ENCODE results near the gene TRAPPC5.
"Not testable (repeated sequence)": the region's sequence is repeated elsewhere in the genome, so short reads cannot be mapped to it uniquely, and the experiment has no call there.

Gene TRAPPC5

DNA sequence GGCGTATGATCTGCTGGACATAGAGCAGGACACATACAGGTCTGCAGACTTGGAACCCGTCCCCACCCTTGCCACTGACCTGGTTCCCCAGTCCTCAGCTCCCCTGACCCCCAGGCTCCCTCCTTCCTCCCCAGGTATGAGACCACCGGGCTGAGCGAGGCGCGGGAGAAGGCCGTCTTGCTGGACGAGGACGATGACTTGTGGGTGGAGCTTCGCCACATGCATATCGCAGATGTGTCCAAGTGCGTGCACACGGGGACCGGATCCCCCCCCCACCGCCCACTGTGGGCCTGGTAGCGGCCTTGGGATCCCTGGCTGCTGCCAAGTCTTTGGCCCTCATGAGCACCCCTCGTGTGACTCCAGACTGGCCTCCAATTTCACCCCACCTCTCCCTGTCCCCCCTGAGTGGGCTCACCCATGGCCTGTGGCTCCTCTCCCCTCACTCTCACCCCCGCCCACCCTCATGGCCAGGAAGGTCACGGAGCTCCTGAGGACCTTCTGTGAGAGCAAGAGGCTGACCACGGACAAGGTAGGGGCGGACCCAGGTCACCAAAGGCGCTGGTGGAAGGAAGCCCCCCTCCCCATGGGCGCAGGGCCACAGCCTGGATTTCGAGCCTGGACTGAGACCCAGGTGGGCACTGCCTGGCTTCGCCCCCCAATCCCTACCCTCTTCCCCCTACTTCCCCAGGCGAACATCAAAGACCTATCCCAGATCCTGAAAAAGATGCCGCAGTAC is 38.2 kb upstream of the TRAPPC5 start:
- Histone ChIP-seq H4K91ac (ENCODE audit: low read length) (no peak overlapping the region), H3K23ac (ENCODE audit: low read length in 2 of 2) (no peak overlapping the region), H2AK5ac (ENCODE audit: low read length, severe bottlenecking) (no peak overlapping the region), H3K27ac (ENCODE audit: low read length, poor library complexity, severe bottlenecking) (no peak overlapping the region), H3K4me3 (ENCODE audit: insufficient read depth in 1 of 2, low read depth in 1 of 2, low read length in 2 of 2) (no peak overlapping the region), H3K9ac (ENCODE audit: low read length) (no peak overlapping the region), H3K36me3 (ENCODE audit: control insufficient read depth in 1 of 2, insufficient read depth in 2 of 2, low read depth in 1 of 2, low read length in 2 of 2) (peaks cover 0 to 72% of the 10 kb centered on the region in 2 experiments), H3K9me3 (ENCODE audit: control insufficient read depth, low read length) (no peaks in the 10 kb centered on the region), H2BK120ac (ENCODE audit: low read depth, low read length) (no peak overlapping the region), H2BK5ac (ENCODE audit: low read depth, low read length, poor library complexity, severe bottlenecking) (no peak overlapping the region), H3K4ac (ENCODE audit: low read depth in 1 of 2, low read length in 2 of 2) (no peak overlapping the region), H2AFZ (ENCODE audit: low read depth, low read length) (no peak overlapping the region), H4K8ac (ENCODE audit: low read length) (no peak overlapping the region), H3K18ac (ENCODE audit: low read depth in 1 of 2, low read length in 2 of 2) (no peak overlapping the region), H2BK15ac (ENCODE audit: low read depth, poor library complexity, severe bottlenecking) (no peak overlapping the region), H3K79me1 (replicated peaks; ENCODE audit: low read length, poor library complexity, severe bottlenecking) (peaks cover 7% of the 10 kb centered on the region), H3K4me2 (ENCODE audit: low read length, poor library complexity, severe bottlenecking) (no peak overlapping the region), H3K27me3 (ENCODE audit: control insufficient read depth in 1 of 2, insufficient read depth in 1 of 2, low read length in 2 of 2) (peaks cover 0 to 33% of the 10 kb centered on the region in 2 experiments), H3K14ac (ENCODE audit: low read length in 2 of 2) (no peak overlapping the region), H3K4me1 (ENCODE audit: control insufficient read depth, insufficient read depth, low read depth, low read length) (peaks cover 11% of the 10 kb centered on the region), H2BK12ac (ENCODE audit: low read length in 2 of 2) (no peak overlapping the region)
- DNase-seq: no peak
- WGBS: 90% methylated on average over 27 of the region's 27 CpGs

DNA sequence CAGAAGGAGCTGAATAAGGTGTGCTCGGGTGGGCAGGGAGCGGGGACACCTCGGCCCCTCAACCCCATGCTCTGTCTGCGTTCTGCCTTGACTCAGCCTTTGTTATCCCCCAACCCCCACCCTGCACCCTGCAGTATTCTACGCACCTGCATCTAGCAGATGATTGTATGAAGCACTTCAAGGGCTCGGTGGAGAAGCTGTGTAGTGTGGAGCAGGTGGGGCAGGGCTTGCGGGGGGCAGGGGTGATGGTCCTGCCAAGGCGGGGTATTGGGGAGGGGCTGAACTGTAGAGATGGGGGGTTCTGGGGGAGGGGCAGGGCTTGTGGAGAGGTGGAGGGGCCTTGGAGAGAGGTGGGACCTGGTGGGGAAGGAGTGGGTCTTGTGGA is 37.6 kb upstream of the TRAPPC5 start:
- Histone ChIP-seq H2BK15ac (ENCODE audit: low read depth, poor library complexity, severe bottlenecking) (no peak overlapping the region), H3K27me3 (ENCODE audit: control insufficient read depth in 1 of 2, insufficient read depth in 1 of 2, low read length in 2 of 2) (peaks cover 0 to 28% of the 10 kb centered on the region in 2 experiments), H3K4me3 (ENCODE audit: insufficient read depth in 1 of 2, low read depth in 1 of 2, low read length in 2 of 2) (no peak overlapping the region), H3K23ac (ENCODE audit: low read length in 2 of 2) (no peak overlapping the region), H3K4me1 (ENCODE audit: control insufficient read depth, insufficient read depth, low read depth, low read length) (peaks cover 7% of the 10 kb centered on the region), H2BK120ac (ENCODE audit: low read depth, low read length) (no peak overlapping the region), H2AK5ac (ENCODE audit: low read length, severe bottlenecking) (no peak overlapping the region), H3K27ac (ENCODE audit: low read length, poor library complexity, severe bottlenecking) (no peak overlapping the region), H3K4me2 (ENCODE audit: low read length, poor library complexity, severe bottlenecking) (no peak overlapping the region), H4K91ac (ENCODE audit: low read length) (no peak overlapping the region), H3K36me3 (ENCODE audit: control insufficient read depth in 1 of 2, insufficient read depth in 2 of 2, low read depth in 1 of 2, low read length in 2 of 2) (peaks cover 0 to 78% of the 10 kb centered on the region in 2 experiments), H3K9ac (ENCODE audit: low read length) (no peak overlapping the region), H3K4ac (ENCODE audit: low read depth in 1 of 2, low read length in 2 of 2) (no peak overlapping the region), H3K14ac (ENCODE audit: low read length in 2 of 2) (no peak overlapping the region), H2AFZ (ENCODE audit: low read depth, low read length) (no peak overlapping the region), H3K18ac (ENCODE audit: low read depth in 1 of 2, low read length in 2 of 2) (no peak overlapping the region), H3K79me1 (replicated peaks; ENCODE audit: low read length, poor library complexity, severe bottlenecking) (peaks cover 5% of the 10 kb centered on the region), H2BK12ac (ENCODE audit: low read length in 2 of 2) (no peak overlapping the region), H3K9me3 (ENCODE audit: control insufficient read depth, low read length) (no peaks in the 10 kb centered on the region), H2BK5ac (ENCODE audit: low read depth, low read length, poor library complexity, severe bottlenecking) (no peak overlapping the region), H4K8ac (ENCODE audit: low read length) (no peak overlapping the region)
- WGBS: over 99% methylated on average over 7 of the region's 8 CpGs
- DNase-seq: no peak

DNA sequence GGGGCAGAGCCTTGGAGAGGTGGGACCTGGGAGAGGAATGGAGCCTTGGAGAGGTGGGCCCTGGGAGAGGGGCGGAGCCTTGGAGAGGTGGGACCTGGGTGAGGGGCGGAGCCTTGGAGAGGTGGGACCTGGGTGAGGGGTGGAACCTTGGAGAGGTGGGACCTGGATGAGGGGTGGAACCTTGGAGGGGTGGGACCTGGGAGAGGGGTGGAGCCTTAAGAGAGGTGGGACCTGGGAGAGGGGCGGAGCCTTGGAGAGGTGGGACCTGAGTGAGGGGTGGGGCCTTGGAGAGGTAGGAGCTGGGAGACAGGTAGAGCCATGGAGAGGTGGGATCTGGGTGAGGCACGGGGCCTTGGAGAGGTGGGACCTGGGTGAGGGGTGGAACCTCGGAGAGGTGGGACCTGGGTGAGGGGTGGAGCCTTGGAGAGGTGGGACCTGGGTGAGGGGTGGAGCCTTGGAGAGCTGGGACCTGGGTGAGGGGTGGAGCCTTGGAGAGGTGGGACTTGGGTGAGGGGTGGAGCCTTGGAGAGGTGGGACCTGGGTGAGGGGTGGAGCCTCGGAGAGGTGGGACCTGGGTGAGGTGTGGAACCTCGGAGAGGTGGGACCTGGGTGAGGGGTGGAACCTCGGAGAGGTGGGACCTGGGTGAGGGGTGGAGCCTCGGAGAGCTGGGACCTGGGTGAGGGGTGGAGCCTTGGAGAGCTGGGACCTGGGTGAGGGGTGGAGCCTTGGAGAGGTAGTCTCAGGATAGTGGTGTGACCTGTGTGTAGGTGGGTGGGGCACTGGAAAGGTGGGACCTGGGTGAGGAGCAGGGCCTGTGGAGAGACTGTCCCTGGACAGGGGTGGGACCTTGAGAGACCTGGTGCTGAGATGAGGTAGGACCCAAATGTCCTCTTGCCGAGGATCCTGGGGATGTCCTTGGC is 36.7 kb upstream of the TRAPPC5 start:
- peaks cover 0 to 25% of the 10 kb centered on the region in 2 experiments for H3K27me3 ChIP-seq (ENCODE audit: control insufficient read depth in 1 of 2, insufficient read depth in 1 of 2, low read length in 2 of 2)
- WGBS: 72% methylated on average over 10 of the region's 10 CpGs
- not testable (repeated sequence) for H2BK5ac ChIP-seq (ENCODE audit: low read depth, low read length, poor library complexity, severe bottlenecking); H2BK15ac ChIP-seq (ENCODE audit: low read depth, poor library complexity, severe bottlenecking); H3K9me3 ChIP-seq (ENCODE audit: control insufficient read depth, low read length); H3K27ac ChIP-seq (ENCODE audit: low read length, poor library complexity, severe bottlenecking); H3K14ac ChIP-seq (ENCODE audit: low read length in 2 of 2); H2BK120ac ChIP-seq (ENCODE audit: low read depth, low read length); H3K79me1 ChIP-seq (replicated peaks; ENCODE audit: low read length, poor library complexity, severe bottlenecking); H3K18ac ChIP-seq (ENCODE audit: low read depth in 1 of 2, low read length in 2 of 2); H3K9ac ChIP-seq (ENCODE audit: low read length); H2AK5ac ChIP-seq (ENCODE audit: low read length, severe bottlenecking); H2AFZ ChIP-seq (ENCODE audit: low read depth, low read length); H3K23ac ChIP-seq (ENCODE audit: low read length in 2 of 2); H3K4me3 ChIP-seq (ENCODE audit: insufficient read depth in 1 of 2, low read depth in 1 of 2, low read length in 2 of 2); H4K8ac ChIP-seq (ENCODE audit: low read length); H3K4me2 ChIP-seq (ENCODE audit: low read length, poor library complexity, severe bottlenecking); H3K4ac ChIP-seq (ENCODE audit: low read depth in 1 of 2, low read length in 2 of 2); H4K91ac ChIP-seq (ENCODE audit: low read length); H2BK12ac ChIP-seq (ENCODE audit: low read length in 2 of 2); DNase-seq; H3K4me1 ChIP-seq (ENCODE audit: control insufficient read depth, insufficient read depth, low read depth, low read length)
- H3K36me3 ChIP-seq (ENCODE audit: control insufficient read depth in 1 of 2, insufficient read depth in 2 of 2, low read depth in 1 of 2, low read length in 2 of 2): peaks cover 0 to 78% of the 10 kb centered on the region in 2 experiments

DNA sequence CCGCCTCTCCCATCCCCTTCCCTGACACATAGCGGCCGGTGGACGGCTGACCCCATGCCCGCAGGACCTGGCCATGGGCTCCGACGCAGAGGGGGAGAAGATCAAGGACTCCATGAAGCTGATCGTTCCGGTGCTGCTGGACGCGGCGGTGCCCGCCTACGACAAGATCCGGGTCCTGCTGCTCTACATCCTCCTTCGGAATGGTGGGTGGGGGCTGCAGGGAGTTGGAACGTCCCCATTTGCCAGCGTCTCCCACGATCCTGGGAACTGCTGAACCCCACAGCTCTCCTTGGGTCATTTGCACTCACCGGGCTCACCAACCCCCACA is 36.1 kb upstream of the TRAPPC5 start:
- no peak overlapping the region for H3K18ac ChIP-seq (ENCODE audit: low read depth in 1 of 2, low read length in 2 of 2)
- peaks cover 0 to 22% of the 10 kb centered on the region in 2 experiments for H3K27me3 ChIP-seq (ENCODE audit: control insufficient read depth in 1 of 2, insufficient read depth in 1 of 2, low read length in 2 of 2)
- no peak overlapping the region for H2BK12ac ChIP-seq (ENCODE audit: low read length in 2 of 2)
- no peak overlapping the region for H2BK15ac ChIP-seq (ENCODE audit: low read depth, poor library complexity, severe bottlenecking)
- no peak overlapping the region for H4K8ac ChIP-seq (ENCODE audit: low read length)
- H4K91ac ChIP-seq (ENCODE audit: low read length): no peak overlapping the region
- peaks cover 5% of the 10 kb centered on the region for H3K79me1 ChIP-seq (replicated peaks; ENCODE audit: low read length, poor library complexity, severe bottlenecking)
- H3K4me1 ChIP-seq (ENCODE audit: control insufficient read depth, insufficient read depth, low read depth, low read length): peaks cover 7% of the 10 kb centered on the region
- no peak overlapping the region for H3K4ac ChIP-seq (ENCODE audit: low read depth in 1 of 2, low read length in 2 of 2)
- no peak overlapping the region for H3K4me2 ChIP-seq (ENCODE audit: low read length, poor library complexity, severe bottlenecking)
- H3K9ac ChIP-seq (ENCODE audit: low read length): no peak overlapping the region
- no peaks in the 10 kb centered on the region for H3K9me3 ChIP-seq (ENCODE audit: control insufficient read depth, low read length)
- no peak overlapping the region for H2BK5ac ChIP-seq (ENCODE audit: low read depth, low read length, poor library complexity, severe bottlenecking)
- no peak overlapping the region for H2AK5ac ChIP-seq (ENCODE audit: low read length, severe bottlenecking)
- no peak overlapping the region for H3K14ac ChIP-seq (ENCODE audit: low read length in 2 of 2)
- H2AFZ ChIP-seq (ENCODE audit: low read depth, low read length): no peak overlapping the region
- H3K27ac ChIP-seq (ENCODE audit: low read length, poor library complexity, severe bottlenecking): no peak overlapping the region
- peaks cover 0 to 73% of the 10 kb centered on the region in 2 experiments for H3K36me3 ChIP-seq (ENCODE audit: control insufficient read depth in 1 of 2, insufficient read depth in 2 of 2, low read depth in 1 of 2, low read length in 2 of 2)
- no peak overlapping the region for H2BK120ac ChIP-seq (ENCODE audit: low read depth, low read length)
- no peak overlapping the region for H3K4me3 ChIP-seq (ENCODE audit: insufficient read depth in 1 of 2, low read depth in 1 of 2, low read length in 2 of 2)
- H3K23ac ChIP-seq (ENCODE audit: low read length in 2 of 2): no peak overlapping the region
- WGBS: 97% methylated on average over 18 of the region's 20 CpGs
- no peak for DNase-seq

Measured in mesenchymal stem cell (in vitro differentiated cells and primary cell).